KG1 (cell line): ENCODE measurements around the gene MOCS1.

Experiments used
- DNase-seq: peaks from one replicate; lab custom pipeline; 2025; lab: John Stamatoyannopoulos, UW

Gene MOCS1

DNA sequence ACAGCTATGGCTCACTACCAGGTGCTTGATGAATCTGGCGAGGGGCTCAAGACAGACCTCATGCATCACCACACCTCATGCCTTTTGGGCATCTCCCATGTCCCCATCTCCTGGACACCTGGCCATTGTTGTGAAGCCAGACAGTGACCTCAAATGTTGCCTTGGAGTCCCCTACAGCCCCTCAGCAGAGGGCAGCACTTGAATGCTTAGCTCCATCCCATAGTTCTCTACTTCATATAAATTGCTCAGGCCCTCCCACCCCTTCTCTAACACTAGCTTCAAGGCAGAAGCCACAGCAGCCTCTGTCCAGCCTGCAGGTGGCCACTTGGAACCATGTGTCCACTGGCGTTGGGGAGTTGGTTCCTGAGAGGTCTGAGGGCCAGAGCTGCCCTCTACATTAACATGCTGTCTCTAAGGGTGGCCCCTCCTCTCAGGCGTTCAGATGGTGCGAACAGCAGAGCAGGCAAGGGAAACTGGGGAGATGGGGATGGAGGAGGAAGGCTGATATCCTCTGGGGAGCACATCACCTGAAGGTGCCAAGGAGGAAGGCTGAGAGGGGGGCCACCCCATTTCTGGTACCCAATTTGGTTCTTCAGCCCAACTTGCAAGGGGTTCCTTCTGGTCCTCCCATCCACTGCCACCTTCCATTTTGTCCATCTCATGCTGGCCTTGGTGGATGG lies 31.3 kb downstream of the MOCS1 start:
- no peak for DNase-seq

DNA sequence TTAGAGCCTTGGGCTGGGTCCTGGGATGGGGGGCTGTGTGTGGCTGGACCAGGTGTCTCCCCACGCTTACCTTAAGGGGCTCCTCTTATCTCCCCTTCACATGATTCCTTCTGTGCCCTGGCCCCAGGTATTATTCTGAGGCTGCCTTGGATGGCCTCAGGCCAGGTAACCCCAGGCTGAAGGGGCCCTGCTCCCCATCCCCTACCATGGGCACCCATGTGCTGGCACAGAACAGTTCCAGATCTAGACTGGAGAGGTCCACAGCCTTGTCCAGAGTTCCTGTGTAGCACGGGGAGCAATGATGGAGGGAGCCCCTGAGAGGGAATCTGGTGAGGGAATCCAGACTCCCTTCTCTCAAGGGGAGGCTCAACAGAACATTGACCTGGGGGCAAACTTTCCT lies 32.1 kb downstream of the MOCS1 start:
- DNase-seq = no peak

DNA sequence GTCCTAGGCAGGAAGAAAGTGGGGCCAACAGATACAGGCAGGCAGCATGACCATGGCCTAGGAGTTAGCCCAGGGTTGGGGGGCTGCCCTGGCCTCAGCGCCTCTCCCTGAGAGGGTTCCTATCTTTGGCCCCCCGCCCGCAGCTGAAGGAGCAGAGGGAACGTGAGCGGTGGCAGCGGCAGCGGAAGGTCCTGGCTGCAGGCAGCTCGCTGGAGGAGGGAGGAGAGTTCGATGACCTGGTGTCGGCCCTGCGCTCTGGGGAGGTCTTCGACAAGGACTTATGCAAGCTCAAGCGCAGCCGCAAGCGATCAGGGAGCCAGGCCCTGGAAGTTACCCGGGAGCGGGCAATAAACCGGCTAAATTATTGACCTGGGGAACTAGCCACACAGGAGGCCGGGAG lies 32.6 kb downstream of the MOCS1 start:
- DNase-seq = no peak

DNA sequence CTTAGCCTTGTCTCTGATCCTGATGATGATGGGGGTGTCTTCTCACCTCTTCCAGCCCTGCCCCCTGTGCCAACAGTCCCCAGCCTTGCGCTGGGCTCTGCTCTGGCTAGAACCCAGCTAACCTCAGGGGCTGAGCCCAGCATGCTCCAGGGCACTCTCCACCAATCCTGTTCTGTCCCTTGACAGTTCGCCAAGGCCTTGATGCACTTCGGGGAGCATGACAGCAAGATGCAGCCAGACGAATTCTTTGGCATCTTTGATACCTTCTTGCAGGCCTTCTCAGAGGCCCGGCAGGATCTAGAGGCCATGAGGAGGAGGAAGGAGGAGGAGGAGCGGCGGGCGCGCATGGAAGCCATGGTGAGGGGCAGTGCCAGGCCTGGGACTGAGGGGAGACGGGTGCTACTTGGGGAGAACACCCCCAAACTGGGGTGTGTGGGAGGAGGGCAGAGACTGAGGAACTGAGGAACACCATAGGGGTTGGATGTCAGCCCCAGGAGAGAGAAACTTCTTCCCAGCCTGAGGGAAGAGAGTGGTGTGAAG lies 33.1 kb downstream of the MOCS1 start:
- DNase-seq = no peak

DNA sequence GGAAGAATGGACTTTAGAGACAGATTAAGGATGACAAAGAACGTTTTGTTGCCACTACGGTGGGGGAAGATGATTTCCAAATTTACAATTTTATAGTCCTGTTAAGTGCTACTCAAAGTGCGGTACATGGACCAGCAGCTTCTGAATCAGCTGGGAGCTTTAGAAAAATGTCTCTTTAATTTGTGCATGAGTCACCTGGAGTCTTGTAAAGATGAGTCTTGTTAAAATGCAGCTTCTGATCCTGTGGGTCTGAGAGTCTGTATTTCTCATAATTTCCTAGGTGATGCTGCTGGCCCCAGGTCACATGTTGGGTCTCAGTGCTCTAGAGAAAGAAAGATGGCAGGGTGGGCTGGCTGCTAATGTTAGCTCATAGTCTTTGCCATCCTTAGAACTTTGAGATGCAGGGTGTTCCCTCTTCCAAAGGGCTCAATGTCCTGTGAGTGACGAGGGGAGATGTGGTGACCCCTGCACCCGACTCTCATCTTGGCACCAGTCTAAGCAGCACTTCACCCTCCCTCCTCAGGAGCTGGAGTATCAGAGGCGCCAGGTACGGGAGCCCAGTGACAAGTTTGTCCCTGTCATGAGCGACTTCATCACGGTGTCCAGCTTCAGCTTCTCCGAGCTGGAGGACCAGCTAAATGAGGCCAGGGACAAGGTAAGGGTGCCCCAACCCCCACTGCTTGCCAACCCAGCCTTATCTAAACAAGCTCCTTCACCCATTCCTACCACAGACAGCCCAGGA lies 34.5 kb downstream of the MOCS1 start:
- no peak for DNase-seq

DNA sequence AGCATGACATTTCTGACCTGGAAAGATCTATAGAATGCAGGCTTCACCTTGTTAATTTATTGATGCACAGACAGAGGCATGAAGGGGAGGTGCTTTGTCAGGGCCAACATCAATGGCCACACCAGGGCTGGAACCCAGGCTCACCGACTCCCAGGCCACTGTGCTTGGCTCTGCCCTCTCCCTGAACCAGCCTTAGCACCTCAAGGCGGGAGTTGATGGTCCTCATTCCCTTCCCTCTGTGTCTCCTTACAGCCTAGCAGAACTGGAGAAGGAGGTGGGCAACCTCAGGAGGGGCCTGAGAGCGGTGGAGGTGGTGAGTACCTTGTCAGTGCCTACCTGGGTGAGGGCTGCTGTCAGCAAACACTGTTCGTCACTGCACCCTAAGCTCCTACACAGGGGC lies 35.6 kb downstream of the MOCS1 start:
- no peak for DNase-seq

DNA sequence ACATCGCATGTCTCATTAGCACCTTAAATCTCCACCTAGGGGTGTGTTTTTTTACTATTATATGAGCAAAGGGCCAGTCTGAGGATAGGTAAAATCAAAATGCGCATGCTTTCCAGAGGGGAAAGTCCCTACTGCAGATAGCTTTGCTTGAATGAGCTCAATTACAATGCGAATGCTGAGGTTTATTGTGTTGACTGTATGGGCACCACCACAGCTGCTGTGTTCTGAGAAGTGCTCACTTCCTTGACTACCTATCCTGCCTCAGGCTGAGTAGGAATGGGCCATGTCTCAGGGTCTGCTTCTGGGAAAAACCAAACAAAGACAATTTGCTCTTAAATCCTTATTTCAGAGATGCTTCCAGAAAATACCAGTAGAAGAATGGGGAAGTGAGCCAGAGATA lies 36.6 kb downstream of the MOCS1 start:
- no peak for DNase-seq

DNA sequence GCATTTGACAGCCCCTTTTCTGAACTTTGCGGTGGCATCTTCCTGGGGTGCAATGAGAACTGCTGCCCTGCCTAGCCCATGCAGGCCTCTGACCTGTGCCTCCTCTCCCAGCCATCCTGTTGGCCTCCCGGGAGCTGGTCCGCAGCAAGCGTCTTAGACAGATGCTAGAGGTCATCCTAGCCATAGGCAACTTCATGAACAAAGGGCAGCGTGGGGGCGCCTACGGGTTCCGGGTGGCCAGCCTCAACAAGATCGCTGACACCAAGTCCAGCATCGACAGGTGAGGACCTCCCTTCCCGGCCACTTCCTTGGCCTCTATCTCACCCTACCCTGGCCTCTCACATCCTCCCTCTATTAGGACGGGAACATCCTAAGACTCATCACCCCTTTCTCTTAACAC lies 37.6 kb downstream of the MOCS1 start:
- no peak for DNase-seq

DNA sequence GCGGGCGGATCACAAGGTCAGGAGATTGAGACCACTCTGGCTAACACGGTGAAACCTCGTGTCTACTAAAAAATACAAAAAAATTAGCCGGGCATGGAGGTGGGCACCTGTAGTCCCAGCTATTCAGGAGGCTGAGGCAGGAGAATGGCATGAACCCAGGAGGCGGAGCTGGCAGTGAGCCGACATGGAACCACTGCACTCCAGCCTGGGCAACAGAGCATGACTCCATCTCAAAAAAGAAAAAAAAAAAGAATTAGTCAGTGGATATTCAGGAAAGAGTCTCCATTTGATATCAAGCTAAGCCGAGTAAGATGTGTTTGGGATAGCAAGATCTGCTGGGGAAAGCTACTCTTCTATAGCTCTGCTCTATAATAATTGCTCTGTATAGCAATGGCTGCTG lies 41.0 kb downstream of the MOCS1 start:
- DNase-seq = no peak

DNA sequence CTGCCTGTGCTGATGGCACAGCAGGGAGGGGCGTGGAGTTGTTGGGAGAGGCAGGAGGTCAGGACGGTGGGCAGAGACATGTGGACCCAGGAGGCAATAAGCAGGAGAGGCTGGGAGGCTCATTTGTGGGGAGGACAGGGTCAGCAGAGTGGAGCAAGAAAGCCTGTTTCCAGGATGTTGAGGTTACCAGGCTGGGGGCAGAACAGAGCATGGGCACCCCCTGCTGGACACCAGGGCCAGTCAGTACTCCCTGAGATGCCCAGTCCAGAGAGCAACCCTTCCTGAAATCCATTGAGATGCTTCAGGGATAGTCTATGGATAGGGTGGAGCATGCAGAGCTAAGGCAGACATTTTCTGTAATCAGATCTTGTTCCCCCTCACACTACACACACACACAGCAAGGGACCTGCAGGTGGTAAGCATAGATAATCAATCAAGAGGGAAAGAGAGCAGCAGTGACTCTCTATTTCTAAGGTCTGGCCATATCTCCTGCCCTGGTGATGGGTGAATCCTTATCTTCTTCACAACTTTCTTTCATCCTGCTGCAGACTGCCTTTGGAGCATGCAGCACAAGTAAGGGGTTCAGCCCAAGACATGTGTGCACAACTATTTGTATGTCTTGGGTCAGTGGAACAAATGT lies 41.7 kb downstream of the MOCS1 start:
- DNase-seq = no peak

DNA sequence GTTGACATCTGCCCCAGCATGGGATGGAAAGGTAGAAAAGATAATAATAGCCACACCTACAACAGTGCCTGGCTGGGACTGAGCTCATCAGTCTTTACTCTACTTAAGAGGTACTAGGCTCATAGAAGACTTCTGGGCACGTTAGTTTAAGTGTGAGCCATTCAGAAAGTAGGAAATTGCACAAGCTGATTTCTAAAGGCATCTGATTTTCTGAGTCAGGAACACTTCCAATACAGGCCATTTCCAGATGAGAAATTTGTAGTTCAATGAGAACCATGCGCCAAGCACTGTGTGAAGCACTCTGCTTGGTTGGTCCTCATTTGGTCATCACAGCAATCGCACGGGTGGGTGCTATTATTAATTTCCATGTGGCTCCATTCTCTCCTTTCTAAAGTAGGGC lies 42.3 kb downstream of the MOCS1 start:
- DNase-seq = no peak

DNA sequence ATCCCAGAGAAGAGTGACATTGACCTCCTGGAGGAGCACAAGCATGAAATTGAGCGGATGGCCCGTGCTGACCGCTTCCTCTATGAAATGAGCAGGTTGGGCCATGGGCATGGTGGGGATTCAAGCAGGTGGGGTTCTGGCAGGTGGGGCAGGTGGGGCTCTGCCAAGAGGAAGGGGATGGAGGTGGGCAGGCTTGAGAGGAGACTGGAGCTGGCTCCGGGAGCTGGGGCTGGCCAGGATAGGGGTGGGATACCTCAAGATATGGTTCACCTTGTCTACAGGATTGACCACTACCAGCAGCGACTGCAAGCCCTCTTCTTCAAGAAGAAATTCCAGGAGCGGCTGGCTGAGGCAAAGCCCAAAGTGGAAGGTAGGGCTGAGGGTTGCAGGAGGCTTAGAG lies 42.9 kb downstream of the MOCS1 start:
- DNase-seq = no peak

DNA sequence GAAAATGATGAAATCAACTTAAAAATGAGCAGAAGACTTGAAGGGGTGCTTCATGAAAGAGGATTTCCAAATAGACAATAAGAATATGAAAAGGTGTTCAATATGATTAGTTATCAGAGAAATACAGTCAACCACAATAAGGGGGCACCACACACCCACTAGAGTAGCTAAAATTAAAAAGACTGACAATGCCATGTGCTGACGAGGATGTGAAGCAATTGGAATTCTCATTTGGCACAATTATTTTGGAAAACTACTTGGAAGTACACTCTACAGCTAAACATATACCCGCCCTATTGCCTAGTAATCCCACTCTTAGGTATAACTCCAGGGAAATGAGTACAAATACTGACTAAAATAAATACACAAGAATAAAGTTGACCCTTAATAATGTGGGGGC lies 45.0 kb downstream of the MOCS1 start:
- DNase-seq = no peak

DNA sequence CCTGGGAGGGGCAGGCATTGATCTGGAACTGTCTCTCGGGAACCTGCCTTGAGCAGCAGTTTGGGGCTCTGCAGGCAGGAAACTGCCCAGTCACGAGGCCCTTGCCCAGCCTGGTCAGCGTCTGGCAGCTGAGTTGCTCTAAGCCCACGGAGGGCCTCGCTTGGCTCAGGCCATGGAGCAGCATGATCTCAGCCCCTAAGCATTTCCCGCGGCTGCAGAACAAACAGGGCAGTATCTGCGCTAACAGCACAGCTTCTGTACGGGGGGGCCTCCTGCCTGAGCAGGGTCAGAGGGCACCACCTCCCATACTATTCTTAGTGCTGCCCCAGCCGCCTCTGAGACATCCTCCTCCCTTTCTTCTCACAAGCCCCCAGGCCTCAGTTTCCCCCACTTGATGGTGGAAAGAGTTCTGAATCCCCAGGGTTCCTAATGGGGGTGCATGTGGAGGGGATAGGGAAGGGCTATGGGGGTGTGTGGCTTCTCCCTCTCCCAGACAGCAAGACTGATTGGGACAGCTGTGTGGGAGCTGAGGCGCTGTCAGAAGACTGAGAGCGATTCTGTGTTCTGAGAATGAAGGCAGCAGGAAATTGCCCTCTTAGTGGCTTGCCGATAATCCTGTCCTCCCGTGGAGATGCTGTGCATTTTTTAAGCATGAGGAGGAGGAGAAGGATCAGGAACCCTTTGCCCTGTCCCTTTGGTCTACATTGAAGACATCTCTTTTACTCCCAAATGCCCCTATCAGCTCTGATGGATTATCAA lies 46.4 kb downstream of the MOCS1 start:
- no peak for DNase-seq

DNA sequence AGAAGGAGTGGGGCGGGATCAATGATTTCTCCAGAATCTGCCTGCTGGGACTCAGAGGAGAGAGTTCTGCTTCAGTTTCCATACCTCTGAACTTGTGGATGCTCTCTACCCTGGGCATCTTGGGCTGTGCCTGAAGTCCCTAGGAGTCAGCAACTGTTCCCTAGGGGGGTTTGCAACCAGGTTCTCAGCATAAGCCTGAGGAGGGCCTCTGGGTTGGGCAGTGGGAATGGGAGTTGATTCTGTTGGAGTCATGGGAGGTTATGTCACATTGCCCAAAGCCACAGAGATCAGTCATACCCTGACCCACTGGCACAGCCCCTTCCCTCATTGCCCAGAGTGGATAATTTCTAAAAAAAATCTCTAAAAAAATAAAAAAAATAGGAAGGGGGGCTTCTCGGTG lies 47.4 kb downstream of the MOCS1 start:
- DNase-seq = no peak

DNA sequence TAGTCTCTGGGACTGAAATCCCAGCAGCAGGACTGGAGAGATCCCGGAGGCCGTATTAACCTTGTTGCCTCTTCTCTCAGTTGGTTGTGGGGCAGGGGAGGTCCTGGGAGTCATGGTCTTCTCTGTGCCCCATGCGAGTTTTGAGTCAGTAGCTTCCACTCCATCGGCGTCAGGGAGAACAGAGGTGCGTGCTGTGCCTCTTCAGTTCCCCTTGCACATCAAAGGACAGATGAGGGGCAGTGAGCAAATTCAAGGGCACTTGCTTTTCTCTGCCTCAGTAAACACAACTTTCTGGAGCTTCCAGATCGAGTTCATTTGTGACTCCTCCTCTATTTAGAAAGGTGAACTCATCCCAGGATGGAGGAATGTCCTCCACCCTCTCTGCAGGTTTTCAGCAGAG lies 48.6 kb downstream of the MOCS1 start:
- DNase-seq = no peak

DNA sequence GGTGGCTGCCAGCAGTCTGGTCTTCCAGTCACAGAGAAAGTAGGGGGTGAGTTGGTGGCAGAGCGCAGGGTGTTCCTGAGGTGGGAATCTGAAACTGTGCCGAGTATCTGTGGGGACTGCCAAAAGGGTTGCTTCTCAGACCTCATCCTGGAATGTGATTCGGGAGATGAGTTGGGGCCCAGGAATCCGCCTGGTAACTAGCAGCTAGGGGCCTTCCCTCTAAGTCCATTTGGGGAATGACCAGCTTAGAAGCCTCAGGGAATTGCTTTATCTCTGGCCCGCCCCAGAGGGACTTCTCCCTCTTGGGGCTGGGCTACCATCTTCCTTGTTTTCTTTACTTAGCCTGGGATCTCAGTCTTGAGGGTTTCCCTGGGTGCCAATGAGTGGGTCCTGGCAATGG lies 49.6 kb downstream of the MOCS1 start:
- no peak for DNase-seq

DNA sequence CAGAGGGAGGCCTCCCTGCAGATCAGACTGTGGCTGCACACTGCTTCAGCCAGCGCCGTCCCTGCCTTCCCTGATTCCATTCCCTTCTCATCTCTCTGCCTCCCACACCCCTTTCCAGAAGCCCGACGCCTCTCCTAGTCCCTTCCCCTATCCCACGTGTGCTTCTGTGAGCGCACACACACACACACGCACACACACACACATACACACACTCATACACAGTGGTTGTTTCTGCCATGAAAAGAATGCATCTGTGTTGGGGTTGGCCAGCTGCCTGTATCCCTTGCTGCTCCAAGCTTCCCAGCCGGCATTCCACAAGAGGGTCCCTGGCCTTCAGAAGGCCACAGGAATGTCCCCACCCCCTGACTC lies 51.7 kb downstream of the MOCS1 start:
- no peak for DNase-seq

DNA sequence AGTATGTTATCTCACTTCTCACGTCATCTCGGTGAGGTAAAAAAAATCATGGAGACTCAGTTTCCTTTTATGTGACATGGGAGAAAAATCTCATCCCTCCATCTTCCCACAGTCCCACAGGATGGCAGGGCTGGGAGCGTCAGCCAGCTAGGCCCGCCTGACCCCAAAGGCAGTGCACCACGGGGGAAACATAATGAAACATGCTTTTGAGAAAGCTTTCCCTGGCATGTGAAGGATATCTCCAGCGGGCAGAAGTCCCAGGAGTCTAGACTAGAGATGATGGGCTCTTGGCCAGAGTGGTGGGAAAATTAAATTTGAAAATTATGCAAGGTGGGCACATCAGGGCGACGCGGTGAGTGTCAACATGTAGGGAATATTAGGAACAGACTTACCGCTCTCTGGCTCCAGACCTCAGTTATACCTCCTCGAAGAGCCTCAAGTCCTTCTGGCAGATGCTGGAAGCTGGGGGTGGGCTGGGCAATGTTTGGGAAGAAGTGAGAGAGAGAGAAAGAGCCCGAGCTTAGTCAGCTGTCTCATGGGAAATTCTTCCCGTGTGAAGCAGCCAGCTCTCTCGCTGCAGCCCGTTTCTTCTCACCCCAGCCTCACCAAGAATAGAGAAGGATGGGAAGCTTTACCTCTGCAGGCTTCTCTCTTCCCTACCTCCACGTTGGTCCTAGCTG lies 52.3 kb downstream of the MOCS1 start:
- no peak for DNase-seq

DNA sequence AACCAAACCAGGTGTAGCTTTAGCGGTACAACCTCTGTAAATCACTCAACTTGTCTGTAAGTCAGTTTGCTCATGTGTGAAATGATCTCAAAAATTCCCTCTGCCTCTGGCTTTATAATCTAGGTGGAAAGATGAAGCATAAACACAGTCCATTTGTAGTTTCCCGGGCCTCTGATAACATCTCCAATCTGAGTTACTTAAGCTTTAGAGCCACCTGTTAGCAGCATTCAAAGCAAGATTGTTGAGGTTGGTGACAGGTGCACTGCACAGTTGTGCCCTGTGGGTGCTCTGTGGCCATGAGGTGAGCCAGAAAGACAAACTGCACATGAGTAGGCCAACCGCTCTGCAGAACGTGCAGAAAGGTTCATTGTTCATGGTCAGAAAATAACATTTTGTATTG lies 53.7 kb downstream of the MOCS1 start:
- DNase-seq = no peak

DNA sequence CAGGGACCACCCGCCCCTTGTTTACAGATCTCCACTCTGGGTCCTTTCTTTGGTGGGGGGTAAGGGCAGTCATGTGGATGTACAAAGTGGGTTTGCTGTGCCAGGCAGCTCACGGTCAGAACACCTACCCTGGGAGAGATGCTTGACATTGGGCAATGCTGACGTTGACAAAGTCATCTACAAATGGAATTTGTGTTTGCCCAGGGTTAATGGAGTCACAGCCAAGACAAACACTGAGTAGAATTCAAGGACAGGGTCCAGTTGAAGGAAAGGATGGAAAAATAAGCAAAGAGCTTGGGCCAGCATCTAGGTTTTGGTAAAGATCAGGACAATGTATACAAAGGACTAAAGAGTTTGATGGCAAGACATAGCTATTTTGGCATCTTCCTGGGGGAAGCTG lies 54.7 kb downstream of the MOCS1 start:
- no peak for DNase-seq

DNA sequence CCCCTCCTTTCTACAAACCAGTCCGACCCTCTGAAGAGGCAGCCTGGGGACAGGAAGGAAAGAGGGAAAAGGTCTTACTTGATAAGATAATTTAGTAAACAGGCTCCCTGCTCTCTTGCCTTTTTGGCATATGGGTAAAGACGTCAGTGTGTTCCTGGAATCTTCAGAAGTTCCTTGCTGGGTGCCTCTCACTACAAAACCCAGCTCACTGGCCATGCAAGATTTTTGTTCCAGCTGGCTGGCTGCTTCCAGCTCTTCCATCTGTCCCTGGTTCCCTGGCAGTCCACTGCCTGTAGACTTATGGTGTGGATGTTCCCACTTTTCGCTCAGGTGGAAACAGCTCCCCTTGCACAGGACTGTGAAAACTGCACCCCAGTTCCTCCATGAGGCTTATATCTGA lies 57.4 kb downstream of the MOCS1 start:
- DNase-seq = no peak
